Glutamatergic neuron (in vitro differentiated cells): ENCODE results near the gene SECISBP2. TPM values are rescaled to one million over a fixed set of nuclear protein-coding genes. Genes with fewer than 3 reads are reported as not detected.
"Not testable (repeated sequence)": the region's sequence is repeated elsewhere in the genome, so short reads cannot be mapped to it uniquely, and the experiment has no call there.

ENCODE experiments used
- DNase-seq: peaks from one replicate; pipeline ENCODE4 v3.0.0; 2022
- H3K27ac Mint-ChIP-seq: one replicate; pipeline ENCODE4 v1.8.0; 2020; ENCODE audit warnings: mild to moderate bottlenecking, mixed read lengths, inconsistent platforms; ENCODE audit not compliant: unreplicated experiment
- H3K27me3 Mint-ChIP-seq: one replicate; pipeline ENCODE4 v1.8.0; 2020; ENCODE audit warnings: mild to moderate bottlenecking, moderate library complexity, mixed read lengths, inconsistent platforms; ENCODE audit not compliant: unreplicated experiment
- H3K36me3 Mint-ChIP-seq: one replicate; pipeline ENCODE4 v1.8.0; 2020; ENCODE audit warnings: mild to moderate bottlenecking, mixed read lengths, inconsistent platforms; ENCODE audit not compliant: unreplicated experiment
- H3K4me1 Mint-ChIP-seq: one replicate; pipeline ENCODE4 v1.8.0; 2020; ENCODE audit warnings: mild to moderate bottlenecking, low read depth, mixed read lengths, inconsistent platforms; ENCODE audit not compliant: unreplicated experiment
- H3K4me3 Mint-ChIP-seq: one replicate; pipeline ENCODE4 v1.8.0; 2020; ENCODE audit warnings: mild to moderate bottlenecking, mixed read lengths, inconsistent platforms; ENCODE audit not compliant: unreplicated experiment
- H3K9me3 Mint-ChIP-seq: one replicate; pipeline ENCODE4 v1.8.0; 2020; ENCODE audit warnings: mild to moderate bottlenecking, moderate library complexity, mixed read lengths, inconsistent platforms; ENCODE audit not compliant: unreplicated experiment
- CTCF ChIP-seq: fragments of 200-600 bp; sonication (generic); IDR thresholded peaks from one replicate; pipeline ENCODE4 v1.5.0; 2021; ENCODE audit not compliant: partially characterized antibody, unreplicated experiment
- total RNA-seq: library from RNA; stranded (reverse); fragmentation: NEBNext Ultra II Directional; extraction: Animal tissue kit (Norgen Biotek cat#: 25700); gene quantifications from one replicate; pipeline ENCODE4 v1.2.1, GENCODE V29; 2021; ENCODE audit not compliant: unreplicated experiment

Gene SECISBP2
- total RNA-seq, 1 donor from 2014 or later: 86.4 TPM

- Mint-ChIP-seq H3K27ac (no peak overlapping the region), H3K36me3 (peaks cover 33% of the 10 kb centered on the region), H3K27me3 (no peaks in the 10 kb centered on the region), H3K4me3 (no peak overlapping the region), H3K9me3 (peaks cover 14% of the 10 kb centered on the region), H3K4me1 (no peaks in the 10 kb centered on the region)
- no peak for DNase-seq
- TF ChIP-seq CTCF: no peak
These were observed 40.8 kb upstream of the SECISBP2 start for GRCh38 chr9:89277454-89277853.

GRCh38 chr9:89278551-89278950 lies 39.7 kb upstream of the SECISBP2 start:
- H3K36me3 Mint-ChIP-seq: peaks cover 24% of the 10 kb centered on the region
- H3K4me3 Mint-ChIP-seq: no peak overlapping the region
- no peak for DNase-seq
- no peak overlapping the region for H3K27ac Mint-ChIP-seq
- H3K27me3 Mint-ChIP-seq: no peaks in the 10 kb centered on the region
- H3K4me1 Mint-ChIP-seq: no peaks in the 10 kb centered on the region
- no peak for TF ChIP-seq CTCF
- peaks cover 12% of the 10 kb centered on the region for H3K9me3 Mint-ChIP-seq

- DNase-seq: no peak
- no peak overlapping the region for H3K27ac Mint-ChIP-seq
- peaks cover 22% of the 10 kb centered on the region for H3K36me3 Mint-ChIP-seq
- TF ChIP-seq CTCF: peak; percentile 86
- H3K4me1 Mint-ChIP-seq: no peaks in the 10 kb centered on the region
- no peak overlapping the region for H3K4me3 Mint-ChIP-seq
- peaks cover 12% of the 10 kb centered on the region for H3K9me3 Mint-ChIP-seq
- H3K27me3 Mint-ChIP-seq: no peaks in the 10 kb centered on the region
These were observed 39.1 kb upstream of the SECISBP2 start for GRCh38 chr9:89278997-89279739.

DNA sequence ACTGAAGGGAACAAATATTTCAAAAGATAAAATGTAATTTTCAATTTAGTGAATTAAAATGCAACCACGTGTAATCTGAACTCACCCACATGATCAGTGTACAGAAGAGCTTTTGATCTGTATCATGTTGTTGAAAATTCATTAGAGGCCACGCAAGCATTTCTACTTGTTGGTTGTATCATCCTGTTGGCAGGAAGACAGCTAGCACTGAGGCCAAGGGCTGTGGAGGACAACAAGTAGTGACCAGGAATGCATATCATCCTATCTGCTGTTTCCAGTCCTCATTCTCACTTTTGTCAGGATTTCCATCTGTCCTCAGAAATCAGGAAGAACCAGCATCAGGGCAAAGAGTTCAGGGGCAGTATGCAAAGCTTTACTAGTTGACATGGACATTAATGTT lies 37.2 kb upstream of the SECISBP2 start:
- H3K4me3 Mint-ChIP-seq: no peak overlapping the region
- peaks cover 13% of the 10 kb centered on the region for H3K36me3 Mint-ChIP-seq
- peaks cover 10% of the 10 kb centered on the region for H3K9me3 Mint-ChIP-seq
- H3K27ac Mint-ChIP-seq: no peak overlapping the region
- TF ChIP-seq CTCF: no peak
- no peaks in the 10 kb centered on the region for H3K27me3 Mint-ChIP-seq
- H3K4me1 Mint-ChIP-seq: no peaks in the 10 kb centered on the region
- no peak for DNase-seq

DNA sequence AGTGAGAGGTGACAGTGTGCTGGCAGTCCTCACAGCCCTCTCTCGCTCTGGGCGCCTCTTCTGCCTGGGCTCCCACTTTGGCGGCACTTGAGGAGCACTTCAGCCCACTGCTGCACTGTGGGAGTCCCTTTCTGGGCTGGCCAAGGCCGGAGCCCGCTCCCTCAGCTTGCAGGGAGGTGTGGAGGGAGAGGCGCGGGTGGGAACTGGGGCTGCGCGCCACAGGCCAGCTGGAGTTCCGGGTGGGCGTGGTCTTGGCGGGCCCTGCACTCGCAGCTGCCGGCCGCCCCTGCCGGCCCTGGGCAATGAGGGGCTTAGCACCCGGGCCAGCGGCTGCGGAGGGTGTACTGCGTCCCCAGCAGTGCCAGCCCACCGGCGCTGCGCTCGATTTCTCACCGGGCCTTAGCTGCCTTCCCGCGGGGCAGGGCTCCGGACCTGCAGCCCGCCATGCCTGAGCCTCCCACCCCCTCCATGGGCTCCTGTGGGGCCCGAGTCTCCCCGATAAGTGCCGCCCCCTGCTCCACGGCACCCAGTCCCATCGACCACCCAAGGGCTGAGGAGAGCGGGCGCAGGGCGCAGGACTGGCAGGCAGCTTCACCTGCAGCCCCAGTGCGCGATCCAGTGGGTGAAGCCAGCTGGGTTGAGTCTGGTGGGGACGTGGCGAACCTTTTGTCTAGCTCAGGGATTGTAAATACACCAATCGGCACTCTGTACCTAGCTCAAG lies 35.9 kb upstream of the SECISBP2 start:
- H3K36me3 Mint-ChIP-seq, H3K9me3 Mint-ChIP-seq, H3K4me3 Mint-ChIP-seq, H3K4me1 Mint-ChIP-seq, H3K27ac Mint-ChIP-seq, H3K27me3 Mint-ChIP-seq, DNase-seq: not testable (repeated sequence)
